ENCODE results near the gene B4GALNT2. TPM values are rescaled to one million over a fixed set of nuclear protein-coding genes. Genes with fewer than 3 reads are reported as not detected.

The B4GALNT2 gene
- total and polyA plus RNA-seq, 2 of the 8 experiments (the other 6 are each of a cell fraction or from before 2014, with no cell fraction given), result not detected

GRCh38 chr17:49125449-49125848 is 7.1 kb upstream of the B4GALNT2 start:
- no peak overlapping the region for H3K9ac ChIP-seq (replicated peaks in 1 of 4; ENCODE audit: extremely low read depth in 1 of 4, low read depth in 3 of 4, low read length in 3 of 4)
- no peak overlapping the region for H2AFZ ChIP-seq (ENCODE audit: low read length)
- H3K4ac ChIP-seq (replicated peaks; ENCODE audit: insufficient read length, low read depth, low read length), result no peak overlapping the region
- H3K18ac ChIP-seq (ENCODE audit: extremely low read depth, low read length), result no peak overlapping the region
- no peak overlapping the region for H3K27ac ChIP-seq (ENCODE audit: low read depth, low read length)
- no peak overlapping the region for H4K91ac ChIP-seq (replicated peaks; ENCODE audit: insufficient read length, low read length)
- FAIRE-seq (no peak), DNase-seq (ENCODE audit: low read depth in 1 of 2, low spot score in 2 of 2) (no peak)
- no peak overlapping the region for H3K23ac ChIP-seq (ENCODE audit: insufficient read length)
- H3K79me2 ChIP-seq (ENCODE audit: control insufficient read depth in 1 of 2, insufficient read depth in 2 of 2, low read length in 2 of 2), result no peaks in the 10 kb centered on the region
- no peak overlapping the region for H4K5ac ChIP-seq (ENCODE audit: insufficient read length, low read depth, low read length)
- H2BK5ac ChIP-seq (ENCODE audit: low read depth, low read length), result no peak overlapping the region
- H3K4me3 ChIP-seq (ENCODE audit: extremely low read depth in 1 of 4, insufficient read depth in 2 of 4, low read depth in 3 of 4, low read length in 4 of 4), result no peak overlapping the region
- no peak overlapping the region for H2BK120ac ChIP-seq (replicated peaks; ENCODE audit: low read depth, low read length)
- WGBS, 2 experiments (ENCODE audit: extremely low coverage in 1 of 2, insufficient coverage in 1 of 2, insufficient read length in 1 of 2, insufficient replicate concordance in 2 of 2, low coverage in 1 of 2, low lambda C conversion rate in 2 of 2, missing lambda C conversion rate in 1 of 2), result 94% methylated on average over 11 of the region's 32 CpGs; no CpG with 5 or more reads in 1 of the 2 experiments
- TF ChIP-seq RXRA (IDR thresholded peaks at IDR 0.05; ENCODE audit: insufficient read depth, low read depth, low read length) (no peak), KDM1A (IDR thresholded peaks at IDR 0.05; ENCODE audit: borderline replicate concordance, low read length) (no peak), POLR2AphosphoS5 (IDR thresholded peaks at IDR 0.05; ENCODE audit: low read depth, low read length) (no peak), SP4 (IDR thresholded peaks at IDR 0.05; ENCODE audit: low read length) (no peak), POU5F1 (IDR thresholded peaks at IDR 0.05; ENCODE audit: low read depth, low read length) (no peak), GTF2F1 (IDR thresholded peaks at IDR 0.05; ENCODE audit: borderline replicate concordance, low read depth, low read length) (no peak)
- H2BK20ac ChIP-seq (ENCODE audit: low read length), result no peak overlapping the region
- no peaks in the 10 kb centered on the region for H3K36me3 ChIP-seq (ENCODE audit: control insufficient read depth in 2 of 4, insufficient read depth in 4 of 4, low read length in 3 of 4)
- no peak overlapping the region for H3K56ac ChIP-seq (replicated peaks; ENCODE audit: insufficient read length, low read depth, low read length)
- H2AK5ac ChIP-seq (ENCODE audit: low read depth, low read length), result no peak overlapping the region
- no peak overlapping the region for H3K4me2 ChIP-seq (ENCODE audit: insufficient read depth in 1 of 2, low read depth in 2 of 2, low read length in 2 of 2)
- peaks cover 19 to 29% of the 10 kb centered on the region in 2 experiments; a peak in 3 of 4 replicates for H3K9me3 ChIP-seq (ENCODE audit: insufficient read depth in 2 of 2, low read depth in 1 of 2, low read length in 1 of 2)
- H2BK12ac ChIP-seq (ENCODE audit: low read depth, low read length), result no peak overlapping the region
- no peaks in the 10 kb centered on the region for H3K27me3 ChIP-seq (replicated peaks in 1 of 4; ENCODE audit: control insufficient read depth in 3 of 4, extremely low read depth in 1 of 4, insufficient read depth in 3 of 4, low read length in 3 of 4)
- no peaks in the 10 kb centered on the region for H3K4me1 ChIP-seq (replicated peaks in 1 of 4; ENCODE audit: control insufficient read depth in 3 of 4, insufficient read depth in 4 of 4, low read length in 3 of 4)
- no peaks in the 10 kb centered on the region for H3K79me1 ChIP-seq (ENCODE audit: low read depth, low read length)
- ChIA-PET POLR2A (ENCODE audit: partially characterized antibody) (no interaction called here), CTCF (ENCODE audit: partially characterized antibody) (no interaction called here)
- no peaks in the 10 kb centered on the region for H3K23me2 ChIP-seq (ENCODE audit: low read depth, low read length)
- H4K8ac ChIP-seq (ENCODE audit: extremely low read depth, insufficient read depth, low read length), result no peak overlapping the region
- H2BK15ac ChIP-seq (ENCODE audit: low read length), result no peak overlapping the region
- no peak overlapping the region for H3K14ac ChIP-seq (ENCODE audit: insufficient read length)
- no peaks in the 10 kb centered on the region for H4K20me1 ChIP-seq (replicated peaks in 1 of 2; ENCODE audit: control insufficient read depth in 1 of 2, insufficient read depth in 2 of 2, low read length in 2 of 2)
